ELF-1 (cell line): ENCODE results near the gene FGF5.
"Not testable (repeated sequence)": the region's sequence is repeated elsewhere in the genome, so short reads cannot be mapped to it uniquely, and the experiment has no call there.

ENCODE experiments used
- DNase-seq: peaks from one replicate; pipeline ENCODE4 v3.0.0-alpha.2; 2016; ENCODE audit warnings: low read depth, low spot score

The FGF5 gene

GRCh38 chr4:80266253-80266901, at the start of gene FGF5:
FGF5 (plus strand) TSS chr4:80266664; CDS start chr4:80266825, 161 bp downstream.
- DNase-seq = peak; percentile 28

GRCh38 chr4:80219301-80220025, 47.0 kb upstream of the FGF5 start:
- peak; percentile 68 for DNase-seq

GRCh38 chr4:80220711-80221110, 45.8 kb upstream of the FGF5 start:
- no peak for DNase-seq

GRCh38 chr4:80221161-80221560, 45.3 kb upstream of the FGF5 start:
- no peak for DNase-seq

- DNase-seq = no peak
These were observed 40.9 kb upstream of the FGF5 start for GRCh38 chr4:80225595-80225994.

GRCh38 chr4:80226094-80226493, 40.4 kb upstream of the FGF5 start:
- no peak for DNase-seq

GRCh38 chr4:80228460-80228859, 38.0 kb upstream of the FGF5 start:
- no peak for DNase-seq

- no peak for DNase-seq
These were observed 37.3 kb upstream of the FGF5 start for GRCh38 chr4:80229128-80229527.

- DNase-seq = no peak
These were observed 36.9 kb upstream of the FGF5 start for GRCh38 chr4:80229590-80229989.

- no peak for DNase-seq
These were observed 35.3 kb upstream of the FGF5 start for GRCh38 chr4:80231180-80231579.

- no peak for DNase-seq
These were observed 33.6 kb upstream of the FGF5 start for GRCh38 chr4:80232707-80233370.

GRCh38 chr4:80233390-80233789, 33.1 kb upstream of the FGF5 start:
- no peak for DNase-seq

- no peak for DNase-seq
These were observed 31.0 kb upstream of the FGF5 start for GRCh38 chr4:80235451-80235850.

- no peak for DNase-seq
These were observed 28.5 kb upstream of the FGF5 start for GRCh38 chr4:80237992-80238391.

- no peak for DNase-seq
These were observed 26.8 kb upstream of the FGF5 start for GRCh38 chr4:80239480-80240150.

GRCh38 chr4:80240976-80241375, 25.5 kb upstream of the FGF5 start:
- DNase-seq = no peak

- no peak for DNase-seq
These were observed 23.0 kb upstream of the FGF5 start for GRCh38 chr4:80243274-80244018.

- not testable (repeated sequence) for DNase-seq
These were observed 19.0 kb upstream of the FGF5 start for GRCh38 chr4:80247484-80247883.

- no peak for DNase-seq
These were observed 17.3 kb upstream of the FGF5 start for GRCh38 chr4:80249144-80249543.

- DNase-seq = no peak
These were observed 14.0 kb upstream of the FGF5 start for GRCh38 chr4:80252427-80252826.

GRCh38 chr4:80252953-80253352, 13.5 kb upstream of the FGF5 start:
- no peak for DNase-seq

- DNase-seq = no peak
These were observed 13.0 kb upstream of the FGF5 start for GRCh38 chr4:80253510-80253909.
